Neuronal stem cell (in vitro differentiated cells): ENCODE data around the gene PRTFDC1.

Source experiments
- DNase-seq: peaks from one replicate; pipeline ENCODE4 v3.0.0-alpha.2; 2013; ENCODE audit warnings: low spot score
- H2AFZ ChIP-seq: one replicate; pipeline ENCODE4 v1.6.1; 2013; ENCODE audit warnings: mild to moderate bottlenecking, low read length, inconsistent platforms
- H2AK5ac ChIP-seq: 2 replicates; pipeline ENCODE4 v1.6.1; 2013; ENCODE audit warnings: low read depth, mild to moderate bottlenecking, inconsistent platforms, low read length, moderate library complexity, mixed read lengths
- H2BK120ac ChIP-seq: 2 replicates; pipeline ENCODE4 v1.6.1; 2013; ENCODE audit warnings: low read depth, mild to moderate bottlenecking, inconsistent platforms, low read length, moderate library complexity, mixed read lengths
- H2BK12ac ChIP-seq: one replicate; pipeline ENCODE4 v1.6.1; 2013; ENCODE audit warnings: low read length, inconsistent platforms
- H2BK15ac ChIP-seq: 2 replicates; pipeline ENCODE4 v1.6.1; 2013; ENCODE audit warnings: mild to moderate bottlenecking, low read length, inconsistent platforms, mixed read lengths
- H2BK5ac ChIP-seq: one replicate; pipeline ENCODE4 v1.6.1; 2013; ENCODE audit warnings: inconsistent platforms, mild to moderate bottlenecking, low read length, moderate library complexity
- H3K14ac ChIP-seq: one replicate; pipeline ENCODE4 v1.6.1; 2013; ENCODE audit warnings: low read length, inconsistent platforms
- H3K18ac ChIP-seq: 2 replicates; pipeline ENCODE4 v1.6.1; 2013; ENCODE audit warnings: low read length, inconsistent platforms
- H3K23ac ChIP-seq: 2 replicates; pipeline ENCODE4 v1.6.1; 2013; ENCODE audit warnings: low read depth, mild to moderate bottlenecking, mixed read lengths, low read length, inconsistent platforms; ENCODE audit not compliant: poor library complexity
- H3K27ac ChIP-seq: replicated peaks from 3 replicates; pipeline ENCODE4 v1.5.1; 2013; ENCODE audit warnings: low read length, inconsistent platforms
- H3K27me3 ChIP-seq, 3 experiments: 2 replicates each; pipeline ENCODE4 v1.6.1; 2013; ENCODE audit warnings: low read length in 3 of 3, mild to moderate bottlenecking in 2 of 3, inconsistent platforms in 1 of 3, low read depth in 1 of 3, mixed read lengths in 1 of 3, moderate library complexity in 1 of 3; ENCODE audit not compliant: control insufficient read depth in 3 of 3, insufficient read depth in 3 of 3
- H3K36me3 ChIP-seq, 2 donors: replicated peaks in 1 of 2; 2 replicates each; pipeline ENCODE4 v1.6.1; 2013; ENCODE audit warnings: low read length in 2 of 2; ENCODE audit not compliant: control insufficient read depth in 2 of 2, insufficient read depth in 2 of 2
- H3K4ac ChIP-seq: 2 replicates; pipeline ENCODE4 v1.6.1; 2013; ENCODE audit warnings: inconsistent platforms, mild to moderate bottlenecking, low read length, moderate library complexity
- H3K4me1 ChIP-seq, 2 donors: 1 replicate in 1 of 2; 2 replicates in 1 of 2; pipeline ENCODE4 v1.6.1; 2013; ENCODE audit warnings: low read length in 2 of 2, low read depth in 1 of 2; ENCODE audit not compliant: control insufficient read depth in 2 of 2, insufficient read depth in 1 of 2
- H3K4me2 ChIP-seq: one replicate; pipeline ENCODE4 v1.6.1; 2013; ENCODE audit warnings: mild to moderate bottlenecking, low read length, inconsistent platforms; ENCODE audit not compliant: insufficient read depth, poor library complexity, severe bottlenecking
- H3K4me3 ChIP-seq, 2 donors: 2 replicates each; pipeline ENCODE4 v1.5.1; 2013; ENCODE audit warnings: low read length in 2 of 2, mild to moderate bottlenecking in 2 of 2, inconsistent platforms in 1 of 2, moderate library complexity in 1 of 2
- H3K79me1 ChIP-seq: one replicate; pipeline ENCODE4 v1.6.1; 2013; ENCODE audit warnings: low read depth, mild to moderate bottlenecking, inconsistent platforms, low read length, moderate library complexity
- H3K9ac ChIP-seq: one replicate; pipeline ENCODE4 v1.6.1; 2013; ENCODE audit warnings: mild to moderate bottlenecking, low read depth, low read length, inconsistent platforms; ENCODE audit not compliant: poor library complexity
- H3K9me3 ChIP-seq, 2 donors: replicated peaks in 1 of 2; 2 replicates each; pipeline versions ENCODE3 to v1.6.1; 2013; ENCODE audit warnings: low read length in 2 of 2, mild to moderate bottlenecking in 2 of 2, inconsistent platforms in 1 of 2, low read depth in 1 of 2, mixed read lengths in 1 of 2, moderate library complexity in 1 of 2; ENCODE audit not compliant: control insufficient read depth in 2 of 2, insufficient read depth in 1 of 2
- H4K8ac ChIP-seq: one replicate; pipeline ENCODE4 v1.6.1; 2013; ENCODE audit warnings: low read depth, mild to moderate bottlenecking, inconsistent platforms, low read length, moderate library complexity
- H4K91ac ChIP-seq: one replicate; pipeline ENCODE4 v1.6.1; 2013; ENCODE audit warnings: low read length, low read depth, mild to moderate bottlenecking, inconsistent platforms; ENCODE audit not compliant: poor library complexity
- WGBS, 2 donors: extraction: QIAGEN DNeasy Blood & Tissue Kit; methylation state at CpG; one replicate each; pipeline ENCODE4 v1.1.7; 2013; ENCODE audit warnings: missing lambda C conversion rate in 2 of 2, mixed read lengths in 1 of 2; ENCODE audit not compliant: insufficient read length in 2 of 2, insufficient replicate concordance in 1 of 2; ENCODE audit errors: extremely low coverage in 2 of 2; 5-methylcytosine and 5-hydroxymethylcytosine counted together

PRTFDC1 gene

GRCh38 chr10:24931236-24931635, 21.2 kb downstream of the PRTFDC1 start:
- no peak overlapping the region for H2BK15ac ChIP-seq
- peaks cover 0 to 14% of the 10 kb centered on the region in 2 donors for H3K9me3 ChIP-seq
- no CpG with 5 or more reads among the region's 1 CpG for WGBS, 2 donors
- peaks cover 2 to 19% of the 10 kb centered on the region in 2 donors for H3K36me3 ChIP-seq
- no peak overlapping the region for H2BK5ac ChIP-seq
- H2AFZ ChIP-seq, result no peak overlapping the region
- no peak overlapping the region for H2AK5ac ChIP-seq
- H3K4ac ChIP-seq, result no peak overlapping the region
- H3K4me1 ChIP-seq, result peaks cover 0 to 2% of the 10 kb centered on the region in 2 donors
- H3K9ac ChIP-seq, result no peak overlapping the region
- no peak overlapping the region for H3K14ac ChIP-seq
- H2BK120ac ChIP-seq, result no peak overlapping the region
- H3K4me3 ChIP-seq, result no peak overlapping the region
- H4K91ac ChIP-seq, result no peak overlapping the region
- no peaks in the 10 kb centered on the region for H3K27me3 ChIP-seq
- no peak overlapping the region for H3K4me2 ChIP-seq
- H2BK12ac ChIP-seq, result no peak overlapping the region
- no peak overlapping the region for H3K27ac ChIP-seq
- H4K8ac ChIP-seq, result no peak overlapping the region
- no peak overlapping the region for H3K23ac ChIP-seq
- H3K79me1 ChIP-seq, result no peaks in the 10 kb centered on the region
- no peak overlapping the region for H3K18ac ChIP-seq
- DNase-seq, result no peak

- H3K9ac ChIP-seq, result no peak overlapping the region
- DNase-seq, result no peak
- no peak overlapping the region for H4K91ac ChIP-seq
- H3K4me1 ChIP-seq, result peaks cover 0 to 2% of the 10 kb centered on the region in 2 donors
- no CpG with 5 or more reads among the region's 2 CpGs for WGBS, 2 donors
- H2BK120ac ChIP-seq, result no peak overlapping the region
- no peak overlapping the region for H2AK5ac ChIP-seq
- H2BK15ac ChIP-seq, result no peak overlapping the region
- peaks cover under 1 to 10% of the 10 kb centered on the region in 2 donors for H3K36me3 ChIP-seq
- no peak overlapping the region for H2AFZ ChIP-seq
- no peak overlapping the region for H2BK12ac ChIP-seq
- H3K14ac ChIP-seq, result no peak overlapping the region
- H4K8ac ChIP-seq, result no peak overlapping the region
- peaks cover 0 to 14% of the 10 kb centered on the region in 2 donors for H3K9me3 ChIP-seq
- H3K27ac ChIP-seq, result no peak overlapping the region
- H3K4ac ChIP-seq, result no peak overlapping the region
- H3K27me3 ChIP-seq, result no peaks in the 10 kb centered on the region
- H3K18ac ChIP-seq, result no peak overlapping the region
- H3K4me2 ChIP-seq, result no peak overlapping the region
- H2BK5ac ChIP-seq, result no peak overlapping the region
- H3K4me3 ChIP-seq, result no peak overlapping the region
- no peak overlapping the region for H3K23ac ChIP-seq
- H3K79me1 ChIP-seq, result no peaks in the 10 kb centered on the region
These were observed 22.0 kb downstream of the PRTFDC1 start for GRCh38 chr10:24930427-24930826.

- no peak overlapping the region for H3K14ac ChIP-seq
- peaks cover 0 to 10% of the 10 kb centered on the region in 2 donors for H3K9me3 ChIP-seq
- H3K4ac ChIP-seq, result no peak overlapping the region
- no CpG with 5 or more reads among the region's 4 CpGs for WGBS, 2 donors
- no peak overlapping the region for H2BK15ac ChIP-seq
- no peak overlapping the region for H4K91ac ChIP-seq
- peaks cover 0 to 1% of the 10 kb centered on the region in 2 donors for H3K4me1 ChIP-seq
- H2AK5ac ChIP-seq, result no peak overlapping the region
- no peak overlapping the region for H2BK5ac ChIP-seq
- no peak overlapping the region for H3K9ac ChIP-seq
- H2BK12ac ChIP-seq, result no peak overlapping the region
- no peak overlapping the region for H2AFZ ChIP-seq
- H2BK120ac ChIP-seq, result no peak overlapping the region
- H3K18ac ChIP-seq, result no peak overlapping the region
- no peaks in the 10 kb centered on the region for H3K27me3 ChIP-seq
- no peak overlapping the region for H4K8ac ChIP-seq
- H3K23ac ChIP-seq, result no peak overlapping the region
- DNase-seq, result no peak
- no peak overlapping the region for H3K27ac ChIP-seq
- no peaks in the 10 kb centered on the region for H3K79me1 ChIP-seq
- peaks cover 0 to 6% of the 10 kb centered on the region in 2 donors for H3K36me3 ChIP-seq
- no peak overlapping the region for H3K4me3 ChIP-seq
- H3K4me2 ChIP-seq, result no peak overlapping the region
These were observed 22.5 kb downstream of the PRTFDC1 start for GRCh38 chr10:24929904-24930303.

DNA sequence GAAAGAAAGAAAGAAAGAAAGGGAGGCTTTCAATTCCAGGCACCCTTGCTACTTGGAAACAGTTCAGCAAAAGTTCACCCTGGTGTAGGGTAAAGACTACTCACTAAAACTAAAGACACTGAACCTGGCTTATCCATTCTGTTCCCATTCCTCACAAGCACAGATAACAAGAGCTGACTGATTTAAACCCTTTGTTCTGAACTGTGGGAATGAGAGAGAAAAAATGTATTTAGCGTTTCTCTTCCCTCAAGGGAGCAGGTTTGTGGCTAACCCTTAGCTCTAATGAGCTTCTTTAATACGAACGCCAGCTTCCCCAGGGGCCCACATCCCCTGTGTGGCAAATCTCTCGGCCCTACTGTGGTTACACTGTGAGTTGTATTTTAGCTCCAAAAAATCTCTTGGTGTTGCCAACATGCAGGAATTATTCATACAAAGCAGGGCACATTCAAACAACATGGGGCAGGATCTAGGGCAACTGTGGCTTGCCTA, 23.3 kb downstream of the PRTFDC1 start:
- Histone ChIP-seq H3K4me3 (no peak overlapping the region), H3K18ac (no peak overlapping the region), H3K9me3 (peaks cover 0 to 10% of the 10 kb centered on the region in 2 donors), H3K4ac (no peak overlapping the region), H3K9ac (no peak overlapping the region), H2BK5ac (no peak overlapping the region), H3K23ac (no peak overlapping the region), H3K4me1 (no peaks in the 10 kb centered on the region), H4K91ac (no peak overlapping the region), H2AK5ac (no peak overlapping the region), H2BK12ac (no peak overlapping the region), H3K79me1 (no peaks in the 10 kb centered on the region), H3K27me3 (no peaks in the 10 kb centered on the region), H3K36me3 (peaks cover 0 to 3% of the 10 kb centered on the region in 2 donors), H3K4me2 (no peak overlapping the region), H3K27ac (no peak overlapping the region), H3K14ac (no peak overlapping the region), H4K8ac (no peak overlapping the region), H2BK120ac (no peak overlapping the region), H2AFZ (no peak overlapping the region), H2BK15ac (no peak overlapping the region)
- DNase-seq, result no peak
- WGBS, 2 donors, result no CpG with 5 or more reads among the region's 4 CpGs
